Medulla oblongata (tissue), 1 donor: ENCODE measurements around the gene LRBA.
"Not testable (repeated sequence)": the region's sequence is repeated elsewhere in the genome, so short reads cannot be mapped to it uniquely, and the experiment has no call there.

Source experiments
- DNase-seq: peaks from one replicate; pipeline ENCODE4 v3.0.0-alpha.2; 2015; ENCODE audit errors: extremely low spot score

The LRBA gene

GRCh38 chr4:150423503-150423902, 591.6 kb downstream of the LRBA start:
- DNase-seq: no peak

GRCh38 chr4:150423074-150423473, 592.0 kb downstream of the LRBA start:
- no peak for DNase-seq

- no peak for DNase-seq
Measured at GRCh38 chr4:150421612-150422011, 593.5 kb downstream of the LRBA start.

GRCh38 chr4:150419939-150420338, 595.1 kb downstream of the LRBA start:
- no peak for DNase-seq

- DNase-seq: peak; percentile 42
Measured at GRCh38 chr4:150418757-150419410, 596.2 kb downstream of the LRBA start.

GRCh38 chr4:150415213-150415612, 599.9 kb downstream of the LRBA start:
- DNase-seq: no peak

- DNase-seq: no peak
Measured at GRCh38 chr4:150411520-150411919, 603.6 kb downstream of the LRBA start.

GRCh38 chr4:150402871-150403272, 612.2 kb downstream of the LRBA start:
- DNase-seq: no peak

GRCh38 chr4:150401083-150401687, 613.9 kb downstream of the LRBA start:
- no peak for DNase-seq

- DNase-seq: no peak
Measured at GRCh38 chr4:150395872-150396271, 619.2 kb downstream of the LRBA start.

- DNase-seq: no peak
Measured at GRCh38 chr4:150394046-150394445, 621.0 kb downstream of the LRBA start.

GRCh38 chr4:150391052-150391451, 624.0 kb downstream of the LRBA start:
- no peak for DNase-seq

- DNase-seq: no peak
Measured at GRCh38 chr4:150390531-150390910, 624.6 kb downstream of the LRBA start.

GRCh38 chr4:150389896-150390530, 625.1 kb downstream of the LRBA start:
- DNase-seq: no peak

- no peak for DNase-seq
Measured at GRCh38 chr4:150387981-150388380, 627.1 kb downstream of the LRBA start.

GRCh38 chr4:150386415-150386814, 628.7 kb downstream of the LRBA start:
- DNase-seq: not testable (repeated sequence)

GRCh38 chr4:150385606-150386005, 629.5 kb downstream of the LRBA start:
- peak; percentile 24 for DNase-seq

GRCh38 chr4:150384249-150384648, 630.8 kb downstream of the LRBA start:
- no peak for DNase-seq

GRCh38 chr4:150382028-150382427, 633.1 kb downstream of the LRBA start:
- DNase-seq: no peak

GRCh38 chr4:150381609-150382008, 633.5 kb downstream of the LRBA start:
- no peak for DNase-seq

- DNase-seq: no peak
Measured at GRCh38 chr4:150381036-150381435, 634.0 kb downstream of the LRBA start.

- no peak for DNase-seq
Measured at GRCh38 chr4:150379454-150379853, 635.6 kb downstream of the LRBA start.

- no peak for DNase-seq
Measured at GRCh38 chr4:150375025-150375424, 640.1 kb downstream of the LRBA start.
